Lower leg skin (tissue), 3 donors: ENCODE results near the gene CXCR5.

Experiments
- CTCF ChIP-seq, 3 donors: fragments of 450-650 bp; IDR thresholded peaks; one replicate each; pipeline ENCODE4 v1.5.1; 2016; ENCODE audit warnings: antibody characterized with exemption in 3 of 3, mild to moderate bottlenecking in 3 of 3, moderate library complexity in 2 of 3
- POLR2A ChIP-seq, 2 donors: fragments of 450-650 bp; IDR thresholded peaks; one replicate each; pipeline ENCODE4 v1.6.1; 2016 to 2017; ENCODE audit warnings: antibody characterized with exemption in 2 of 2, mild to moderate bottlenecking in 1 of 2, moderate library complexity in 1 of 2

- TF ChIP-seq CTCF (IDR thresholded peaks at IDR 0.05) (no peak), POLR2A (IDR thresholded peaks at IDR 0.05) (no peak)
Observed at GRCh38 chr11:118935376-118935775, 51.7 kb downstream of the CXCR5 start.
